GM03348 (cell line): Measurements from ENCODE around the gene ESR1.
"Not testable (repeated sequence)": the region's sequence is repeated elsewhere in the genome, so short reads cannot be mapped to it uniquely, and the experiment has no call there.

Source experiments
- DNase-seq: peaks from one replicate; pipeline ENCODE4 v3.0.0; 2012; ENCODE audit warnings: low spot score

Gene ESR1

GRCh38 chr6:151813858-151814257, 6.4 kb downstream of the ESR1 start:
- no peak for DNase-seq

GRCh38 chr6:151814614-151815013, 7.1 kb downstream of the ESR1 start:
- no peak for DNase-seq

GRCh38 chr6:151822252-151823111, 15.0 kb downstream of the ESR1 start:
- DNase-seq = no peak

GRCh38 chr6:151826517-151827142, 19.1 kb downstream of the ESR1 start:
- DNase-seq = no peak

- no peak for DNase-seq
These were observed 25.2 kb downstream of the ESR1 start for GRCh38 chr6:151832710-151833109.

DNA sequence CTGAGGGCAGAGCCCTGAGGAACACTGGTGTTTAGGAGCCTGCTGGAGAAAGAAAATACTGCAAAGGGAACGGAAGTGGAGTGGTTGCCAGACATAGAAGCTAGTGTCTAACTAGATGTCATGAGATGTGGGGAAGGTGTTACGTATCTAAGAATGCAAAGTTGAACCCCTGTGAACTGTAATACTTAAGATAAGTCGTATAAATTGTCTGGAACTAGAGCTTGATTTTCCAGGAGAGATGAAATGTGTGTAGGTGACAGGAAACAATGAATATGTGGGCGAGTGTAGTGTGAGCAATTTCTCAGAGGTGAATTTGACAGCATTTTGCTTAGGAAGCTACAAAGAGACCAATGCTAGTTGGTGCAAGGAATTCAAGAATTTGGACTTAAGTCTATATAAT, 27.9 kb downstream of the ESR1 start:
- no peak for DNase-seq

DNA sequence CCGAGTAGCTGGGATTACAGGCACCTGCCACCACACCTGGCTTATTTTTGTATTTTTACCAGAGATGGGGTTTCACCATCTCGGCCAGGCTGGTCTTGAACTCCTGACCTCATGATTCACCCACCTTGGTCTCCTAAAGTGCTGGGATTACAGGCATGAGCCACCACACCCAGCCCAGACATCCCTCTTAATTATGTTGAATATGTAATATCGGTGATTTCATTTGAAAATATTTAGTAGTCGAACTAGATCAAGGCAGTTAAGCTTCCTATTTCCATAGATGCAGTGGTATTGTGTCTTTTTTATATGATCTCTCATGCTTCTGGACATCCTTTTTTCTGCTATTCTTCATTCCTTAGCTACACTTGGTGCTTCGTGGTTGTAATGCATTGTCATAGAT, 29.7 kb downstream of the ESR1 start:
- DNase-seq = no peak

DNA sequence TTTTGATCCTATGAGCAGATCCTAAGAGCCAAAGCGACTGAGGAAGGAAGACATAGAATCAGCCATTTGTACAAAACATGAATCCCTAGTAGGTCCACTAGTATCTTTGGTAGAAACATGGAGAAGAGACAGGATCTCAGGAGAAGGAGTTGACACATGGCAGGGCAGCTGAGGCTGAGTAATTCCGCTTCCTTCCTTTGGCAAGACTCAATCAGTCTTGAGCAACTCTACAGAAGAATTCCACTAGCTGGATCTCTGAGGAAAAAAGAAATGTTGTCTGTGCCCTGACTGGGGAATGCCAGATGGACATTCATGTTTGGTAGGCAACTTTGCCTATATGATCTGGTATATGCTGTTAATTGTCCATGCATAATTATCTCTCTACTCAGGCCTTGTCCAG, 35.3 kb downstream of the ESR1 start:
- DNase-seq = no peak

DNA sequence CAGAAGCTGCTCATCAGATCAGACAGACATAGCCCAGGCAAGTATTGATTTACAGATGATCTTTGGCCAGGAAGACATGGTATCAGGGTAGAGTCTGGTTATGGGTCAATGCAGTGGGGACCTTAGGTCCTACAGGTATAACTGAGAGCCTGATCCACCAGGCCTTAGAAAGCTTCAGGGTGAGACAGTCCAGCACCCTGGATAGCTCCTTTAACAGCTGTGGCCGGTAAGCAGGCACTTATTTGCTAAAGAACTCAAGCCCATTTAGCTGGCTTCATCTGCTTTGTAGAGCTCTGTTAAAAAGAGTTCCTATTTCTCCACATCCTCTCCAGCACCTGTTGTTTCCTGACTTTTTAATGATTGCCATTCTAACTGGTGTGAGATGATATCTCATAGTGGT, 39.6 kb downstream of the ESR1 start:
- DNase-seq = peak; percentile 32

DNA sequence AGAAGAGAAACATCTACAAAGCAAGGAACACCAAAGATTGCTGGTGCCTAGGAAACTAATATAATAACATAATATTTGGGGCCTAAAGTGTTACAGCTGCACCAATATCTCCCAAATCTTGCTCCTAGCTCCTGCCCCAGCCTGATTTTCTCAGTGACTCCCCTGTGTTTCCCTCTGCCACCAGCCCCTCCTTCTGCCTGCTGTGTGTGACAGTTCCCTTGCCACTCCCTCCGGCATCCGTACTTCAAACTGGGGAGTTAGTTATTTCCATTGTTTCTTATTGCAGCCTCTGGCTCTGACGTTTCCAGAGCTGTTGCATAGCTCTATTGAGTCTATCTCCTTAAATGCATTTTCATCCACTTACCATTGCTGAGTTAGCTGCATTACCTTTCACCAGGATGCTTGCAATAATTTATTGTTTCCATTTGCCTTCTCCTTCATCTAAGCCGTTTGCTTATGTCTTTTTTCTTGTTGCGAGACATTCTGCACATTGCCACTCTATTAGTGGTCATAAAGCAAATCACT, 43.1 kb downstream of the ESR1 start:
- no peak for DNase-seq

DNA sequence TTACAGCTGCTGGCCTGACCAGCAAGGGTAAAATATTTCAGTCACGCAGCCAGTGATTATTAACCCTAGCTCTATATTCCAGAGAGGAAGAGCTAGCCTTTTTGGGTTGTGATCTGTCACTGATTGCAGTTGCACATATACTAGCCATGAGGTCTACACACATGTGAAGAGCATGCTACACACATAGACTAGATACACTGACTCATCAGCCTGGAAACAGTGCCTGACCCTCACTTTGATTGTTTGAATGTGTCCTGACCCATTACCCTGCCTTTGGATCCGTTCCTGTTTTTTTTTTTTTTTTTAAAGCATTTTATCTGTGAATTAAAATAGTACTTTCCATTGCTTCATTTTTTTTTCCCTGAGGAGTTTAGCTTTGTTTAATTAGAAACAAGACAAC, 50.8 kb downstream of the ESR1 start:
- DNase-seq = no peak

- no peak for DNase-seq
These were observed 55.0 kb downstream of the ESR1 start for GRCh38 chr6:151862461-151862860.

GRCh38 chr6:151867361-151867869, 59.9 kb downstream of the ESR1 start:
- not testable (repeated sequence) for DNase-seq

GRCh38 chr6:151869345-151869744, 61.9 kb downstream of the ESR1 start:
- DNase-seq = peak; percentile 21

GRCh38 chr6:151869787-151870186, 62.3 kb downstream of the ESR1 start:
- DNase-seq = peak; percentile 44

- no peak for DNase-seq
These were observed 62.9 kb downstream of the ESR1 start for GRCh38 chr6:151870375-151870774.

GRCh38 chr6:151875524-151875923, 68.0 kb downstream of the ESR1 start:
- DNase-seq = no peak

DNA sequence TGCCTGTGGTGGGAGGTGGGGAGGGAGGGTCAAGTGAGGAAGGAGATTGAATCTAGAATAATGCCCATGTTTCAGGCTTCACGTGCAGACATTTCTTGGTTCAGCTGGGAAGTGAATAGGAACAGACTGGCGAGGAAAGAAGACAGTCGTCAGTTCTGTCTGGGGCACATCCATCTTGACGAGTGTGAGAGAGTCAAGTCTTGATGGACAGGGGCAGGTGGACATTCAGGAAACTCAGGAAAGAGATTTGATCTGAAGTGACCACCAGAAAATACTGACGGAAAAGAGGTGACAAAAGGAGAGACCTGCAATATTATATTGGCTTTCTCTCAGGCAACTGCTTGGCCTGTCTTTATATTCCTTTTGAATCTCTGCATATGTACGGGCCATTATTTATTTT, 68.6 kb downstream of the ESR1 start:
- DNase-seq = no peak

DNA sequence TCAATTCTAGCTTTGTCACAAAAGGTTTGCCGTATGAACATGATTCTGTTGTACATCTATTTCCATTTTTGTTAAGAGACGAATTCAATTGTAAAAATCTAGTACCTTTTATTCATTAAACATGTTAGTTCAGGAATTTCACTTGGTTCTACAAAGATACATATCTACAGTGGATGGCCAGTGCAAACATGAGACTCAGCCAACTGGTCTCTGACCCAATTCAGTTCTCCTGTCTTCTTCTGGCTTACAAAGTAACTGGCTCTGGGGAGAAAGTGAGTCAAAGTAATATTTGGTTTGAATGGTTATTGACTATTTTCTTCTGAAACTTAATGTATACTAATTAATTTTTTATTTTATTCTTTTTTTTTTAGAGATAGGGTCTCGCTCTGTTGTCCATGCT, 70.0 kb downstream of the ESR1 start:
- DNase-seq = no peak

DNA sequence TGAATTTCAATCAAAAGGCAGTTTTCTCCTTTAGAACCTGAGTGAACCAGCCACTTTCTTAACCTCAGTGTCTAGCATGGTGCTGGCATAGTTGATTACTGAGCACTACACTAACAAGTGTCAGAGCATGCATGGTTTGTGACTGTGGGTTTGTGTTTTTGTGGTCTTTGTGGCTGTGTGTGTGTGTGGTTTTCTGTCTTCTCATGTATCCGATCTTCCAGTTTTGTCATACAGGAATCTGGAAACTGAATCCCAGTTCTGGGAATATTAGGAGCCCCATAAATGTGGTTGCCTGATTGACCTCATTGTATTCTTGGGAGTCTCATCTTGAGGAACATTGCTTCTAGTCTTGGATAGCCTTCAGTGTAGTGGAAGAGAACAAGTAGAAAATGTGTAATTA, 73.7 kb downstream of the ESR1 start:
- no peak for DNase-seq

GRCh38 chr6:151882206-151882605, 74.7 kb downstream of the ESR1 start:
- DNase-seq = no peak

DNA sequence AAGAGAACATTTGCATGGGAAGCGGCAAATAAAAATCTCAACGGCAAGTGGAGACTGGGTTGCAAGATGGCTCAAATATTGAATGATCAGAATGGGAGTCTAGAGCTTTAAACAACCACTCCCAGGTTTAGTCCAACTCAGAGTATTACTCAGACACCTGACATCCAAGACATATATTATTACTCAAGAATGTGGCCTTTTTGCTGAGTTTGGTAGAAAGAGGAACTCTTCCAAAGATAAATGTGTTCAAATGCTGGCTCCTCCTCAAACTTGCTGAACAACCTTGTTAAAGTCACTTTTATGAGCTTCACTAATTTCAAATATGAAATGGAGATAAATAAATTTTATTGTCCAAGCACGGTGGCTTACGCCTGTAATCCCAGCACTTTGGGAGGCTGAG, 77.8 kb downstream of the ESR1 start:
- no peak for DNase-seq

DNA sequence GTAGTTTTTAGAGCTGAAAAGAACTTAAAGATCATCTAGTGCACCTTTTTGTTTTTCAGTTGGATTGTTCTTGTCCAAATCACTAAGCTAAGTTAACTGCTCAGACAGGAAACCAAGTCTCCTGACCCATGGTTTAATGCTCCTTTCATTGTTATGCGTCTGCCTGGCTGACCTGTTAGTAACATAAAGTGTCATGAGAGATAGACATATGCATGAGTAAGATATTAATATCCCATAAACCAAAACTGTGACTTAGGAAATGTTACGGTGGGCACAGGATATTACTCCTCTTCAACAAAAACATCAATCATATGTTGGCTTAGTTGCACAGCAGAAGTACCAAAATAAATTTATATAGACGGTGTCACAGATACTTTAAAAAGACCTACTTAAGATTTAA, 84.0 kb downstream of the ESR1 start:
- no peak for DNase-seq
